Measurements from ENCODE around the gene HYAL1.

The HYAL1 gene

DNA sequence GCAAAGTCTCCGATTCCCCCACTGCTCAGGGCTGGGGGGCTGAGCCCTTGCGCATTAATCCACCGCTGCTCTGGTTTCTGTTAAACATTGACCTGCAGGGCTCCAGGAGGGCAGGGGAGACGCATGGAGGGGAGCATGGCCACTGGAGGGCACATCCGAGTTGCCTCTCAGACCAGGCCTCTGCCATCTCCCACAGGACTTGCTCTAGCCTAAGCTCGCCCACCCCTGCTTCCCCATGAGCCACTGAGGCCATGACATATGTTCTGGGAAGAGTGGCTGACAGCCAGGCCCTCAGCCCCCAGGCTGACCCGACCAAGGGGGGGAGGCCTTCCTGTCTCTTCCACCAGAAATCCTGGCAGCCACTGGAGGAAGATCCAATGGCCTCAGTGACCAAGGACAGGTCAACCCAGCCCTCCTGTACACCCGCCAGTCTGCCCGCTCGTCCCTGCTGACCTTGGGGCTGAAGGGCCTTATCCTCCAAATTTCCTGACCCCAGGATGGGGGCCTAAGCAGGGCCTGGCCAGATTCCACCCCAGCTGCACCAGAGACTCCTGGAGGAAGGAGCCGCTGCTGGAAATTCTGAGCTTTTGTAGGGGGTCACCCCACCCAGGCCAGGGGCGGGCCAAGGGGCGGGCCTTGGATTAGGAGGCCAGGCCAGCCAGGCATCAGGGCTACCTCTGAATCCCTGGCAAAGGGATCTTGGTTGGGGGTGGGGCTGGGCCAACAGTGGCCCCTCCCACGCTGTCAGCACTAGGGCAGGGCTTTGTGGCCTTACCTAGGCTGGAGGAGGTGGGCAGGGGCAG is at the start of gene HYAL1:
Gene HYAL1 (minus strand): TSS at position 562 of the 803 bp plus-strand sequence. CDS start 618 bp downstream, outside the sequence.
- DNase-seq (ENCODE audit: low read depth) = no peak

DNA sequence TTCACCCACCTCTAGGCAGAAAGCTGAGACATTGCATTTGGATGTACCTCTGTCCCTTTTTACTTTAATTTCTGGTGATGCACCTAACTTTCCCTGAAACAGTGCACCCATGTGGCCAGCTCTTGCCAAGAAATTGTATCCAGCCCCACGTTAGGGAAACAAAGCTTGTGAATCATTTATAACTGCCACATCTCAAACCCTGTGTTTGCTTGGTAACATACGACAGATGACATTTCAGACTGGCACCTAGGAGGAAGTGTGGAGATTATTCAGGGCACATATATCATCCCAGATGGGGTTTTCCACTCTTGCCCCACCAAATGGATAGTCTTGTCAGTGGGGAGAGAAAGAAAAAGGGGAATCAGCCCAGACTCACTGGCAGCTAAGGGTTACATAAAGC is 49.4 kb upstream of the HYAL1 start:
- no peak for DNase-seq (ENCODE audit: low read depth)

- DNase-seq (ENCODE audit: low read depth) = no peak
These were observed 47.9 kb upstream of the HYAL1 start for GRCh38 chr3:50351323-50351697.

GRCh38 chr3:50350527-50351322 is 47.4 kb upstream of the HYAL1 start, which contains the start of the genes CYB561D2 and NPRL2:
Gene CYB561D2 (plus strand): TSS chr3:50350862. CDS start chr3:50351434, 572 bp downstream.
Gene NPRL2 (minus strand): TSS chr3:50350775. CDS start chr3:50350652, 123 bp downstream.
- DNase-seq (ENCODE audit: low read depth) = peak; percentile 83

GRCh38 chr3:50350213-50350526 is 46.8 kb upstream of the HYAL1 start:
- no peak for DNase-seq (ENCODE audit: low read depth)

DNA sequence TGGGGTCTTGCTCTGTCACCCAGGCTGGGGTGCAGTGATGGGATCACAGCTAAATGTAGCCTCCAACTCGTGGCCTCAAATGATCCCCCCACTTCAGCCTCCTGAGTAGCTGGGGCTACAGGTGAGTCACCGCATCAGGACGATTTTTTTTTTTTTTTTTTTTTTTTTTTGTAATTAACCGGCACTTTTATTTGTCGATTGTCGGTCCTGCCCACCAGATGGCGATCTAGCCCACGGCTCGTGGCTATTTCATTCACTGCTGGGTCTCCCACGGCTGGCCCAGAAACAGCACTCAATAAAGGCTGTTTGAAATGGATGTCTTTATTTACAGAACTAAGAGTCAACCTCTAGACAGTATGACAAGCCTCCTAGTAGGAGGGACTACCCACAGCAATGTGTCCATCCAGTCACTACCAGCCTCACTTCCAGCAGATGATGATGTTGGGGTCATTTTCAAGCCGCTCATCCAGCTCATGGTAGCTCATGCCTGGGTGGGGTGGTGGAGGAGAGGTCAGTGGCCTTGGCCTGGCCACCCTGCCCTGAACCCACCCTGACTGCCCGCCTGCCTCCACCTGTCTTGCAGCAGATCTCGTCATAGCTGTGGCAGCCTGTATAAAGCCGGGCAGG is 43.9 kb upstream of the HYAL1 start:
- DNase-seq (ENCODE audit: low read depth) = no peak

- DNase-seq (ENCODE audit: low read depth) = no peak
These were observed 42.3 kb upstream of the HYAL1 start, which contains the start of gene ZMYND10 for GRCh38 chr3:50345586-50346234. Gene ZMYND10 (minus strand): TSS chr3:50345732. CDS start chr3:50345579, 153 bp downstream.

GRCh38 chr3:50345008-50345407 is 41.6 kb upstream of the HYAL1 start:
- no peak for DNase-seq (ENCODE audit: low read depth)

- no peak for DNase-seq (ENCODE audit: low read depth)
These were observed 39.6 kb upstream of the HYAL1 start for GRCh38 chr3:50342813-50343633.

- DNase-seq (ENCODE audit: low read depth) = no peak
These were observed 38.7 kb upstream of the HYAL1 start for GRCh38 chr3:50341996-50342650.

- no peak for DNase-seq (ENCODE audit: low read depth)
These were observed 38.2 kb upstream of the HYAL1 start for GRCh38 chr3:50341537-50341936.

- DNase-seq (ENCODE audit: low read depth) = no peak
These were observed 37.3 kb upstream of the HYAL1 start, which contains the start of gene RASSF1 for GRCh38 chr3:50340448-50341329. Gene RASSF1 (minus strand): TSS chr3:50340836. CDS start chr3:50340805, 31 bp downstream.

DNA sequence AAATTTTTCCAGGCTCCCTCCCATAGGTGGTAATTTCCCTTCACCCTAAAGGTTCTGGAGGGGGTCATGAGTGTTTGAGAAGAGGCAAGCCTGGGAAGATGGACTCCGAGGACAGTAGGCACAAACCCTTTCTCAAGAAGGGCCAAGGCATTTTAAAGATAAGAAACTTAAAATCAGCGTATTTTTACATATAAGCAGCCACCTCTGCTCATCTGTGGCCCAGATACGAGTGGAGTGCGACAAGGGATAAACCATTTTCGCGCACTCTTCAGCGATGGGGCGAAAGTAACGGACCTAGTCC is 36.7 kb upstream of the HYAL1 start:
- DNase-seq (ENCODE audit: low read depth) = no peak

- DNase-seq (ENCODE audit: low read depth) = no peak
These were observed 36.2 kb upstream of the HYAL1 start for GRCh38 chr3:50339485-50340146.

- no peak for DNase-seq (ENCODE audit: low read depth)
These were observed 35.6 kb upstream of the HYAL1 start for GRCh38 chr3:50338965-50339364.

DNA sequence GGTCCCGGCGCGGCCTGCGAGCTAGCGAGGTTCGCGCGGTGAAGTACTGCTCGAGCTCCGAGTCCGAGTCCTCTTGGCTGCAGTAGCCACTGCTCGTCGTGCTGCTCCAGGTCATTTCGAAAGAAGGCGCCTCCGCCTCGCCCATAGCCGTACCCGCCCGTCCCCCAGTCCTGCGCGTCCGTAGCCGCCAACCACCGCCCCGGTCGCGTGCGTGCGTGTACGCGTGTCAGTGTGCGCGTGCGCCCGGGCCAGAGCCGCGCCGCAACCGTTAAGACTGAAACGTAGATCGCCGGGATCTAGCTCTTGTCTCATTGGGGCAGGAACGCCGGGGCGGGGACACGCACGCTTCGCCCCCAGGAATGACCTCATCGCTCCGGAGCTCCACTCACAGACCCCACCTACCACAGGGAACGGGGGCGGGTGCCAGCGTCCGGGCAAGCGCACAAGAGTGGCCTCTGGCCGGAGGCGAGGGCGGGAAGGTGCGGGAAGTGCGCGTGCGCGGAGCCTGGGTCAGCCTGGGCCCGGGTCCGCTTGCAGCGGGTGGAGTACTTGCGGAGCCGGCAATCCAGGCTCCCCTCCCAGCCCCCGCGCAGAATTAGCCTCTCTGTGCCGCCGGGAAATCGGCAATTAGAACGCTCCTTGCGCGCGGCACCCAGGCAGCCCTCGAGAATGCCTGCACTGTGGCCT is 33.9 kb upstream of the HYAL1 start:
- DNase-seq (ENCODE audit: low read depth) = peak; percentile 99

GRCh38 chr3:50336452-50337174 is 33.2 kb upstream of the HYAL1 start:
- no peak for DNase-seq (ENCODE audit: low read depth)
